ENCODE results near the gene CORO2A.

- TF ChIP-seq POLR2A (IDR thresholded peaks at IDR 0.05) (no peak), POLR2AphosphoS5 (IDR thresholded peaks at IDR 0.05) (no peak)
- TF ChIP-seq, protein P1, sequence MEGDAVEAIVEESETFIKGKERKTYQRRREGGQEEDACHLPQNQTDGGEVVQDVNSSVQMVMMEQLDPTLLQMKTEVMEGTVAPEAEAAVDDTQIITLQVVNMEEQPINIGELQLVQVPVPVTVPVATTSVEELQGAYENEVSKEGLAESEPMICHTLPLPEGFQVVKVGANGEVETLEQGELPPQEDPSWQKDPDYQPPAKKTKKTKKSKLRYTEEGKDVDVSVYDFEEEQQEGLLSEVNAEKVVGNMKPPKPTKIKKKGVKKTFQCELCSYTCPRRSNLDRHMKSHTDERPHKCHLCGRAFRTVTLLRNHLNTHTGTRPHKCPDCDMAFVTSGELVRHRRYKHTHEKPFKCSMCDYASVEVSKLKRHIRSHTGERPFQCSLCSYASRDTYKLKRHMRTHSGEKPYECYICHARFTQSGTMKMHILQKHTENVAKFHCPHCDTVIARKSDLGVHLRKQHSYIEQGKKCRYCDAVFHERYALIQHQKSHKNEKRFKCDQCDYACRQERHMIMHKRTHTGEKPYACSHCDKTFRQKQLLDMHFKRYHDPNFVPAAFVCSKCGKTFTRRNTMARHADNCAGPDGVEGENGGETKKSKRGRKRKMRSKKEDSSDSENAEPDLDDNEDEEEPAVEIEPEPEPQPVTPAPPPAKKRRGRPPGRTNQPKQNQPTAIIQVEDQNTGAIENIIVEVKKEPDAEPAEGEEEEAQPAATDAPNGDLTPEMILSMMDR (IDR thresholded peaks at IDR 0.05): no peak
Observed at GRCh38 chr9:98182069-98182820, 10.2 kb downstream of the CORO2A start.
